ENCODE measurements around the gene SOX5. TPM values are rescaled to one million over a fixed set of nuclear protein-coding genes. Genes with fewer than 3 reads are reported as not detected.

Gene SOX5
- total and polyA plus RNA-seq, 2 of the 8 experiments (the other 6 are each of a cell fraction or from before 2014, with no cell fraction given), result 2.2 to 2.6 TPM

GRCh38 chr12:23921099-23921856 lies 28.2 kb downstream of the SOX5 start:
- Histone ChIP-seq H3K4ac (replicated peaks; ENCODE audit: insufficient read length, low read depth, low read length) (no peak overlapping the region), H3K23ac (ENCODE audit: insufficient read length) (no peak overlapping the region), H4K91ac (replicated peaks; ENCODE audit: insufficient read length, low read length) (no peak overlapping the region), H2AFZ (ENCODE audit: low read length) (no peak overlapping the region), H4K20me1 (replicated peaks in 1 of 2; ENCODE audit: control insufficient read depth in 1 of 2, insufficient read depth in 2 of 2, low read length in 2 of 2) (no peaks in the 10 kb centered on the region), H3K4me3 (ENCODE audit: extremely low read depth in 1 of 4, insufficient read depth in 2 of 4, low read depth in 3 of 4, low read length in 4 of 4) (no peak overlapping the region), H3K18ac (ENCODE audit: extremely low read depth, low read length) (no peak overlapping the region), H2AK5ac (ENCODE audit: low read depth, low read length) (no peak overlapping the region), H3K36me3 (ENCODE audit: control insufficient read depth in 2 of 4, insufficient read depth in 4 of 4, low read length in 3 of 4) (no peaks in the 10 kb centered on the region), H3K14ac (ENCODE audit: insufficient read length) (no peak overlapping the region), H3K4me1 (replicated peaks in 1 of 4; ENCODE audit: control insufficient read depth in 3 of 4, insufficient read depth in 4 of 4, low read length in 3 of 4) (no peaks in the 10 kb centered on the region), H2BK5ac (ENCODE audit: low read depth, low read length) (no peak overlapping the region), H3K79me2 (ENCODE audit: control insufficient read depth in 1 of 2, insufficient read depth in 2 of 2, low read length in 2 of 2) (no peaks in the 10 kb centered on the region), H4K5ac (ENCODE audit: insufficient read length, low read depth, low read length) (no peak overlapping the region), H3K9me3 (ENCODE audit: insufficient read depth in 2 of 2, low read depth in 1 of 2, low read length in 1 of 2) (no peaks in the 10 kb centered on the region), H3K79me1 (ENCODE audit: low read depth, low read length) (no peaks in the 10 kb centered on the region), H3K56ac (replicated peaks; ENCODE audit: insufficient read length, low read depth, low read length) (no peak overlapping the region), H2BK15ac (ENCODE audit: low read length) (no peak overlapping the region), H3K23me2 (ENCODE audit: low read depth, low read length) (no peaks in the 10 kb centered on the region), H3K27me3 (replicated peaks in 1 of 4; ENCODE audit: control insufficient read depth in 3 of 4, extremely low read depth in 1 of 4, insufficient read depth in 3 of 4, low read length in 3 of 4) (no peaks in the 10 kb centered on the region), H3K4me2 (ENCODE audit: insufficient read depth in 1 of 2, low read depth in 2 of 2, low read length in 2 of 2) (no peak overlapping the region), H2BK120ac (replicated peaks; ENCODE audit: low read depth, low read length) (no peak overlapping the region), H3K9ac (replicated peaks in 1 of 4; ENCODE audit: extremely low read depth in 1 of 4, low read depth in 3 of 4, low read length in 3 of 4) (no peak overlapping the region), H2BK12ac (ENCODE audit: low read depth, low read length) (no peak overlapping the region), H3K27ac (ENCODE audit: low read depth, low read length) (no peak overlapping the region), H4K8ac (ENCODE audit: extremely low read depth, insufficient read depth, low read length) (no peak overlapping the region), H2BK20ac (ENCODE audit: low read length) (no peak overlapping the region)
- FAIRE-seq, result no peak
- POLR2A ChIA-PET (ENCODE audit: partially characterized antibody), result no interaction called here
- CTCF ChIA-PET (ENCODE audit: partially characterized antibody), result interaction anchor here (1.1 kb wide), 1 partner anchor 8 kb away, joined by 7 read pairs; no protein-coding TSS in a partner anchor
- 88% methylated on average over 5 of the region's 5 CpGs; no CpG with 5 or more reads in 1 of the 2 experiments for WGBS, 2 experiments (ENCODE audit: extremely low coverage in 1 of 2, insufficient coverage in 1 of 2, insufficient read length in 1 of 2, insufficient replicate concordance in 2 of 2, low coverage in 1 of 2, low lambda C conversion rate in 2 of 2, missing lambda C conversion rate in 1 of 2)
- TF ChIP-seq SRF (IDR thresholded peaks at IDR 0.05; ENCODE audit: low read depth, low read length), result no peak
- no peak for DNase-seq (ENCODE audit: low read depth in 1 of 2, low spot score in 2 of 2)
